GM21576 (cell line): Measurements from ENCODE around the gene TMCO4.

ENCODE experiments used
- ATAC-seq: cut with Tn5 transposase; IDR thresholded peaks from one replicate; pipeline ENCODE4 v1.9.1; 2021; ENCODE audit warnings: mild to moderate bottlenecking, moderate library complexity; ENCODE audit not compliant: unreplicated experiment

TMCO4 gene

GRCh38 chr1:19689085-19689757 lies 110.5 kb downstream of the TMCO4 start:
- ATAC-seq: no peak

- ATAC-seq: no peak
Measured at GRCh38 chr1:19688041-19688842, 111.5 kb downstream of the TMCO4 start.

- no peak for ATAC-seq
Measured at GRCh38 chr1:19687414-19687813, 112.3 kb downstream of the TMCO4 start.

- ATAC-seq: no peak
Measured at GRCh38 chr1:19685994-19686393, 113.7 kb downstream of the TMCO4 start.

GRCh38 chr1:19684677-19685076 lies 115.0 kb downstream of the TMCO4 start:
- ATAC-seq: no peak

GRCh38 chr1:19683351-19683750 lies 116.4 kb downstream of the TMCO4 start:
- no peak for ATAC-seq

GRCh38 chr1:19682901-19683300 lies 116.8 kb downstream of the TMCO4 start:
- no peak for ATAC-seq

- no peak for ATAC-seq
Measured at GRCh38 chr1:19682257-19682656, 117.5 kb downstream of the TMCO4 start.

- no peak for ATAC-seq
Measured at GRCh38 chr1:19680644-19681043, 119.1 kb downstream of the TMCO4 start.

- no peak for ATAC-seq
Measured at GRCh38 chr1:19679691-19680090, 120.0 kb downstream of the TMCO4 start.

- no peak for ATAC-seq
Measured at GRCh38 chr1:19678931-19679453, 120.7 kb downstream of the TMCO4 start.

GRCh38 chr1:19678493-19678892 lies 121.2 kb downstream of the TMCO4 start:
- no peak for ATAC-seq

GRCh38 chr1:19676438-19676922 lies 123.2 kb downstream of the TMCO4 start:
- ATAC-seq: no peak

GRCh38 chr1:19675797-19676196 lies 123.9 kb downstream of the TMCO4 start:
- no peak for ATAC-seq

- ATAC-seq: no peak
Measured at GRCh38 chr1:19672237-19672636, 127.5 kb downstream of the TMCO4 start.

- no peak for ATAC-seq
Measured at GRCh38 chr1:19670787-19671186, 128.9 kb downstream of the TMCO4 start.

- no peak for ATAC-seq
Measured at GRCh38 chr1:19668888-19669287, 130.8 kb downstream of the TMCO4 start.

- no peak for ATAC-seq
Measured at GRCh38 chr1:19665496-19666465, 133.9 kb downstream of the TMCO4 start.

GRCh38 chr1:19665186-19665495 lies 134.6 kb downstream of the TMCO4 start:
- ATAC-seq: no peak

- no peak for ATAC-seq
Measured at GRCh38 chr1:19664453-19665185, 135.1 kb downstream of the TMCO4 start, which contains the start of gene HTR6. TSS of gene HTR6 (plus strand) at chr1:19664875. CDS start at chr1:19665754, 879 bp downstream.
